Left ventricle myocardium inferior (tissue), 1 donor: ENCODE measurements around the gene EIF4A3. TPM values are rescaled to one million over a fixed set of nuclear protein-coding genes. Genes with fewer than 3 reads are reported as not detected.

Experiments
- DNase-seq: peaks from one replicate; pipeline ENCODE4 v3.0.0-alpha.2; 2020
- H3K27ac ChIP-seq: fragments of 200-600 bp; replicated peaks from 2 replicates; pipeline ENCODE4 v1.8.0; 2021
- H3K27me3 ChIP-seq: fragments of 200-600 bp; 2 replicates; pipeline ENCODE4 v1.8.0; 2021; ENCODE audit warnings: low read depth
- H3K36me3 ChIP-seq: fragments of 200-600 bp; 2 replicates; pipeline ENCODE4 v1.8.0; 2021
- H3K4me1 ChIP-seq: fragments of 200-600 bp; 2 replicates; pipeline ENCODE4 v1.8.0; 2021
- H3K4me3 ChIP-seq: fragments of 200-600 bp; 2 replicates; pipeline ENCODE4 v1.8.0; 2021; ENCODE audit warnings: mild to moderate bottlenecking, moderate library complexity
- H3K9me3 ChIP-seq: fragments of 200-600 bp; replicated peaks from 2 replicates; pipeline ENCODE4 v1.8.0; 2021
- intact Hi-C: fragments of 100-400 bp; cut with micrococcal nuclease; formaldehyde crosslinking; loops from one replicate; pipeline ENCODE4 v1.11.0; 2022
- total RNA-seq: library from RNA; stranded (reverse); fragmentation: NEBNext Ultra II Directional; extraction: Animal tissue kit (Norgen Biotek cat#: 25700); gene quantifications from one replicate; pipeline ENCODE4 v1.2.1, GENCODE V29; 2021
- TF ChIP-seq, protein P1 (sequence below): fragments of 200-600 bp; IDR thresholded peaks from 2 replicates; pipeline ENCODE4 v1.8.0; 2021; ENCODE audit warnings: antibody characterized with exemption, mild to moderate bottlenecking, borderline replicate concordance
- donor health status: DM: no; HTN: yes; CAD: no; lungs with severe emphysema.

Gene EIF4A3
- total RNA-seq, 1 donor from 2014 or later, result 30.0 TPM

DNA sequence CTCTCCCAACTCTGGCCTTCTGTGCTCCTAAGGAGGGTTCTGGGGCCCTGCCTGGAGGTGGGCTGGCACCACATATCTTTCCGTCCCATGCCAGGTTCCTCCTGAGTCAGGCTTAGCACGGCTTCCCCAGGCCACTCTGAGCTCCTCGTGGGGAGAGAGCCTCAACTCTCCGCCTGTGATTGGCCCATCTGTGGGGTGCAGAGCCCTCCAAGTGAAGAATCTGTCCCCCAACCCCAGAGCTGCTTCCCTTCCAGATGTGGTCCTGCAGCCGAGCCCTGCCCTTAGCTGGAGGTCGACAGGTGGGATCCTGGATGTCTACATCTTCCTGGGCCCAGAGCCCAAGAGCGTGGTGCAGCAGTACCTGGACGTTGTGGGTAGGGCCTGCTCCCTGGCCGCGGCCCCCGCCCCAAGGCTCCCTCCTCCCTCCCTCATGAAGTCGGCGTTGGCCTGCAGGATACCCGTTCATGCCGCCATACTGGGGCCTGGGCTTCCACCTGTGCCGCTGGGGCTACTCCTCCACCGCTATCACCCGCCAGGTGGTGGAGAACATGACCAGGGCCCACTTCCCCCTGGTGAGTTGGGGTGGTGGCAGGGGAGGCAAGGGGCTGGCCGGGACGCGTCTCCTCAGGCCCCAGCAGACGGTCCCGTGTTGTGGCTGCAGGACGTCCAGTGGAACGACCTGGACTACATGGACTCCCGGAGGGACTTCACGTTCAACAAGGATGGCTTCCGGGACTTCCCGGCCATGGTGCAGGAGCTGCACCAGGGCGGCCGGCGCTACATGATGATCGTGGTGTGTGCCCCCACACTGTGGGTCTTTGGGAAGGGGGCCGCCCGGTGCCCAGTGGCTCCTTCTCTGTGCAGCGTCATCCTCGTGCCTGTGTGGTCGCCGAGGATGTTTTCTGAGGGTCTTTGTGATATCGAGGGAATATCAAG lies 38.6 kb downstream of the EIF4A3 start:
- no peak overlapping the region for H3K27ac ChIP-seq
- H3K36me3 ChIP-seq, result peaks cover 7% of the 10 kb centered on the region
- intact Hi-C loops, result no loop called here
- no peaks in the 10 kb centered on the region for H3K9me3 ChIP-seq
- TF ChIP-seq, protein P1, sequence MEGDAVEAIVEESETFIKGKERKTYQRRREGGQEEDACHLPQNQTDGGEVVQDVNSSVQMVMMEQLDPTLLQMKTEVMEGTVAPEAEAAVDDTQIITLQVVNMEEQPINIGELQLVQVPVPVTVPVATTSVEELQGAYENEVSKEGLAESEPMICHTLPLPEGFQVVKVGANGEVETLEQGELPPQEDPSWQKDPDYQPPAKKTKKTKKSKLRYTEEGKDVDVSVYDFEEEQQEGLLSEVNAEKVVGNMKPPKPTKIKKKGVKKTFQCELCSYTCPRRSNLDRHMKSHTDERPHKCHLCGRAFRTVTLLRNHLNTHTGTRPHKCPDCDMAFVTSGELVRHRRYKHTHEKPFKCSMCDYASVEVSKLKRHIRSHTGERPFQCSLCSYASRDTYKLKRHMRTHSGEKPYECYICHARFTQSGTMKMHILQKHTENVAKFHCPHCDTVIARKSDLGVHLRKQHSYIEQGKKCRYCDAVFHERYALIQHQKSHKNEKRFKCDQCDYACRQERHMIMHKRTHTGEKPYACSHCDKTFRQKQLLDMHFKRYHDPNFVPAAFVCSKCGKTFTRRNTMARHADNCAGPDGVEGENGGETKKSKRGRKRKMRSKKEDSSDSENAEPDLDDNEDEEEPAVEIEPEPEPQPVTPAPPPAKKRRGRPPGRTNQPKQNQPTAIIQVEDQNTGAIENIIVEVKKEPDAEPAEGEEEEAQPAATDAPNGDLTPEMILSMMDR, result no peak
- no peaks in the 10 kb centered on the region for H3K4me1 ChIP-seq
- H3K27me3 ChIP-seq, result no peaks in the 10 kb centered on the region
- no peak for DNase-seq
- H3K4me3 ChIP-seq, result no peak overlapping the region

GRCh38 chr17:80107231-80108021 lies 39.5 kb downstream of the EIF4A3 start:
- Histone ChIP-seq H3K4me3 (no peak overlapping the region), H3K36me3 (peaks cover 7% of the 10 kb centered on the region), H3K9me3 (no peaks in the 10 kb centered on the region), H3K27me3 (no peaks in the 10 kb centered on the region), H3K4me1 (peaks cover 4% of the 10 kb centered on the region), H3K27ac (no peak overlapping the region)
- intact Hi-C loops, result no loop called here
- DNase-seq, result no peak
- TF ChIP-seq, protein P1, result no peak

- intact Hi-C loops, result no loop called here
- no peaks in the 10 kb centered on the region for H3K9me3 ChIP-seq
- DNase-seq, result no peak
- H3K4me3 ChIP-seq, result no peak overlapping the region
- H3K36me3 ChIP-seq, result peaks cover 7% of the 10 kb centered on the region
- H3K27me3 ChIP-seq, result no peaks in the 10 kb centered on the region
- no peak overlapping the region for H3K27ac ChIP-seq
- TF ChIP-seq, protein P1, result no peak
- H3K4me1 ChIP-seq, result peaks cover 10% of the 10 kb centered on the region
These were observed 40.2 kb downstream of the EIF4A3 start for GRCh38 chr17:80106751-80107150.

- intact Hi-C loops, result no loop called here
- Histone ChIP-seq H3K36me3 (peaks cover 7% of the 10 kb centered on the region), H3K27ac (no peak overlapping the region), H3K4me3 (no peak overlapping the region), H3K9me3 (no peaks in the 10 kb centered on the region), H3K4me1 (peaks cover 13% of the 10 kb centered on the region), H3K27me3 (no peaks in the 10 kb centered on the region)
- DNase-seq, result no peak
- TF ChIP-seq, protein P1, result no peak
These were observed 40.8 kb downstream of the EIF4A3 start for GRCh38 chr17:80106176-80106575.

- intact Hi-C loops, result no loop called here
- DNase-seq, result no peak
- no peaks in the 10 kb centered on the region for H3K9me3 ChIP-seq
- H3K27me3 ChIP-seq, result no peaks in the 10 kb centered on the region
- peaks cover 7% of the 10 kb centered on the region for H3K36me3 ChIP-seq
- H3K4me1 ChIP-seq, result peaks cover 17% of the 10 kb centered on the region
- no peak overlapping the region for H3K27ac ChIP-seq
- H3K4me3 ChIP-seq, result no peak overlapping the region
- TF ChIP-seq, protein P1, result no peak
These were observed 41.2 kb downstream of the EIF4A3 start for GRCh38 chr17:80105762-80106161.
